Fibroblast of gingiva (primary cell): ENCODE results near the gene RANBP10.
"Not testable (repeated sequence)": the region's sequence is repeated elsewhere in the genome, so short reads cannot be mapped to it uniquely, and the experiment has no call there.

Experiments
- DNase-seq: peaks from one replicate; pipeline ENCODE4 v3.0.0-alpha.2; 2011; ENCODE audit warnings: low read depth

Gene RANBP10

GRCh38 chr16:67779256-67780014 is 26.9 kb downstream of the RANBP10 start:
- no peak for DNase-seq

GRCh38 chr16:67775273-67775672 is 31.1 kb downstream of the RANBP10 start:
- no peak for DNase-seq

GRCh38 chr16:67774457-67774853 is 31.9 kb downstream of the RANBP10 start:
- DNase-seq, result no peak

- DNase-seq, result no peak
Measured at GRCh38 chr16:67773569-67774456, 32.5 kb downstream of the RANBP10 start.

GRCh38 chr16:67773099-67773498 is 33.3 kb downstream of the RANBP10 start:
- no peak for DNase-seq

GRCh38 chr16:67770346-67770991 is 35.9 kb downstream of the RANBP10 start:
- no peak for DNase-seq

GRCh38 chr16:67767953-67768352 is 38.4 kb downstream of the RANBP10 start:
- peak; percentile 59 for DNase-seq

GRCh38 chr16:67766291-67766690 is 40.1 kb downstream of the RANBP10 start:
- DNase-seq, result no peak

GRCh38 chr16:67764158-67764667 is 42.1 kb downstream of the RANBP10 start:
- DNase-seq, result no peak

GRCh38 chr16:67763066-67763465 is 43.3 kb downstream of the RANBP10 start:
- no peak for DNase-seq

GRCh38 chr16:67762385-67762784 is 44.0 kb downstream of the RANBP10 start:
- DNase-seq, result no peak

- no peak for DNase-seq
Measured at GRCh38 chr16:67761924-67762323, 44.4 kb downstream of the RANBP10 start.

GRCh38 chr16:67760956-67761230 is 45.5 kb downstream of the RANBP10 start:
- no peak for DNase-seq

- no peak for DNase-seq
Measured at GRCh38 chr16:67760206-67760955, 46.0 kb downstream of the RANBP10 start.

GRCh38 chr16:67758966-67759365 is 47.4 kb downstream of the RANBP10 start:
- no peak for DNase-seq

GRCh38 chr16:67758006-67758405 is 48.4 kb downstream of the RANBP10 start:
- no peak for DNase-seq

- no peak for DNase-seq
Measured at GRCh38 chr16:67752641-67753040, 53.7 kb downstream of the RANBP10 start.

GRCh38 chr16:67751331-67751730 is 55.0 kb downstream of the RANBP10 start:
- not testable (repeated sequence) for DNase-seq

GRCh38 chr16:67750466-67750865 is 55.9 kb downstream of the RANBP10 start:
- no peak for DNase-seq

- DNase-seq, result no peak
Measured at GRCh38 chr16:67749436-67750078, 56.8 kb downstream of the RANBP10 start.

GRCh38 chr16:67748834-67749233 is 57.5 kb downstream of the RANBP10 start:
- DNase-seq, result no peak
